Astrocyte (in vitro differentiated cells and primary cell): Measurements from ENCODE around the gene PDLIM5. TPM values are rescaled to one million over a fixed set of nuclear protein-coding genes. Genes with fewer than 3 reads are reported as not detected.

Experiments used
- DNase-seq: peaks from one replicate; pipeline ENCODE4 v3.0.0-alpha.2; 2010; ENCODE audit warnings: low read depth
- FAIRE-seq: peaks from 2 replicates; lab custom pipeline; 2011; peaks lifted over from hg19 to GRCh38; lab: Jason Lieb, UNC
- H2AFZ ChIP-seq: 2 replicates; pipeline ENCODE4 v1.6.0; 2012; ENCODE audit warnings: low read depth, low read length, inconsistent platforms
- H3K27ac ChIP-seq: 2 replicates; pipeline ENCODE4 v1.5.1; 2011; ENCODE audit warnings: low read depth, low read length, inconsistent platforms
- H3K27me3 ChIP-seq: 2 replicates; pipeline ENCODE4 v1.6.0; 2011; ENCODE audit warnings: low read length, inconsistent platforms; ENCODE audit not compliant: insufficient read depth
- H3K36me3 ChIP-seq: 2 replicates; pipeline ENCODE4 v1.5.1; 2011; ENCODE audit warnings: low read length, inconsistent platforms; ENCODE audit not compliant: insufficient read depth
- H3K4me1 ChIP-seq: 2 replicates; pipeline ENCODE4 v1.5.1; 2011; ENCODE audit warnings: low read length, inconsistent platforms; ENCODE audit not compliant: insufficient read depth
- H3K4me2 ChIP-seq: 2 replicates; pipeline ENCODE4 v1.6.0; 2012; ENCODE audit warnings: low read length, inconsistent platforms
- H3K4me3 ChIP-seq: 2 replicates; pipeline ENCODE4 v1.5.1; 2011; ENCODE audit warnings: low read depth, mild to moderate bottlenecking, low read length, inconsistent platforms; ENCODE audit not compliant: insufficient read depth
- H3K79me2 ChIP-seq: 2 replicates; pipeline ENCODE4 v1.6.0; 2012; ENCODE audit warnings: mild to moderate bottlenecking, low read length, inconsistent platforms; ENCODE audit not compliant: insufficient read depth
- H3K9ac ChIP-seq: 2 replicates; pipeline ENCODE4 v1.6.0; 2012; ENCODE audit warnings: mild to moderate bottlenecking, low read length, inconsistent platforms
- H3K9me3 ChIP-seq: 2 replicates; pipeline ENCODE4 v1.5.1; 2012; ENCODE audit warnings: low read depth, mild to moderate bottlenecking, low read length, inconsistent platforms; ENCODE audit not compliant: insufficient read depth
- H4K20me1 ChIP-seq: 2 replicates; pipeline ENCODE4 v1.6.0; 2012; ENCODE audit warnings: low read length, inconsistent platforms; ENCODE audit not compliant: insufficient read depth
- H3K27ac Mint-ChIP-seq: one replicate; pipeline ENCODE4 v1.8.0; 2021; ENCODE audit warnings: mild to moderate bottlenecking, mixed read lengths; ENCODE audit not compliant: unreplicated experiment
- H3K27me3 Mint-ChIP-seq: one replicate; pipeline ENCODE4 v1.8.0; 2021; ENCODE audit warnings: low read depth, mixed read lengths; ENCODE audit not compliant: unreplicated experiment
- H3K36me3 Mint-ChIP-seq: one replicate; pipeline ENCODE4 v1.8.0; 2021; ENCODE audit warnings: low read depth, mixed read lengths; ENCODE audit not compliant: unreplicated experiment
- H3K4me1 Mint-ChIP-seq: one replicate; pipeline ENCODE4 v1.8.0; 2021; ENCODE audit warnings: low read depth, mixed read lengths; ENCODE audit not compliant: unreplicated experiment
- H3K4me3 Mint-ChIP-seq: one replicate; pipeline ENCODE4 v1.8.0; 2021; ENCODE audit warnings: mild to moderate bottlenecking, moderate library complexity, mixed read lengths; ENCODE audit not compliant: unreplicated experiment
- H3K9me3 Mint-ChIP-seq: one replicate; pipeline ENCODE4 v1.8.0; 2021; ENCODE audit warnings: mild to moderate bottlenecking, mixed read lengths; ENCODE audit not compliant: unreplicated experiment
- CTCF ChIP-seq: IDR thresholded peaks from 2 replicates; pipeline ENCODE4 v1.5.1; 2011; ENCODE audit warnings: low read depth, mild to moderate bottlenecking, inconsistent platforms, low read length, moderate library complexity; ENCODE audit not compliant: insufficient read depth
- EZH2 ChIP-seq: IDR thresholded peaks from 2 replicates; pipeline ENCODE4 v1.6.1; 2012; ENCODE audit warnings: mild to moderate bottlenecking, low read length, inconsistent platforms; ENCODE audit not compliant: insufficient read depth
- total RNA-seq: library from RNA; stranded (reverse); gene quantifications from 2 replicates; pipeline ENCODE4 v1.2.1, GENCODE V29; 2021

Gene PDLIM5
- total RNA-seq, 1 donor from 2014 or later: 181 TPM

DNA sequence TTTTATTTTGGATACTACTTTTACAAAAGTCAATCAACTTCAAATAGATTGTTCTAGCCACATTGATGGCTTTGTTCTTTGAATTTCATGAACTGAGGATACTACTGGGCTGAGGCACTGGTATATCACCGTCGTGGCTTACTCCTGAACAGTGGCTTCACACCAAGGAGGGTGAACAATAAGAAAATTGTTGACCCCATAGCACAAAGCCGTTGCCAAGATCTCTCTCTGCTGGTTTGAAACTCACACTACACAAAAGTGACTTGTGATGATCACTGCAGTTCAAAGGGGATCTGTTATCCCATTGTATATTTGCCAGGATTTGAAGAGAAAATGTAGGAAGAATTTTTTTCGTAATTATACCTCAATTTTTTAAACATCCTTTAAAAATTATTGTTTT lies 119.6 kb downstream of the PDLIM5 start:
- Mint-ChIP-seq H3K27ac (no peak overlapping the region), H3K36me3 (peaks cover 2% of the 10 kb centered on the region), H3K27me3 (no peaks in the 10 kb centered on the region), H3K4me1 (peaks cover 13% of the 10 kb centered on the region), H3K4me3 (no peak overlapping the region), H3K9me3 (no peaks in the 10 kb centered on the region)
- Histone ChIP-seq H2AFZ (no peak overlapping the region), H3K27ac (no peak overlapping the region), H3K9ac (no peak overlapping the region), H3K36me3 (peaks cover 10% of the 10 kb centered on the region), H3K27me3 (no peaks in the 10 kb centered on the region), H3K4me2 (no peak overlapping the region), H4K20me1 (peaks cover 15% of the 10 kb centered on the region), H3K79me2 (peaks cover 85% of the 10 kb centered on the region), H3K4me3 (no peak overlapping the region), H3K9me3 (no peaks in the 10 kb centered on the region), H3K4me1 (peaks cover 19% of the 10 kb centered on the region)
- FAIRE-seq (no peak), DNase-seq (no peak)
- TF ChIP-seq EZH2 (no peak), CTCF (no peak)

DNA sequence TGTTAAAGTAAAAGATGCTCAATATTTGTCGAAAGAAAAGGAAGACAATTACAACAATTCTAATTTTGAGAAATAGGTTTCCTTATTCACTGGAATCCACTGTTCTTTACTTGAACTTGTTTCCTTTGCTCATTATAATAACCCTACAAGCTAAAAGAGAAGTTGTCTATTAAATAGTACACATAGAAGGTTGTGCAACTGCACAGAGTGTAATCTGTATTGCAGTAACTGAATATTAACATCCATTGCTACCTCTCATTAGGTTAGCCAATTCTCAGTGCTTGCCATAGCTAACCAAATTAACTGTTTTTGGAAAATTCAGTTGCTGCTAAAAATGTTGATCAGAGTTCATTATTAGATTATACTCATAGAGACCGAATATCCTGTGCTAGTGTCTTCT lies 120.0 kb downstream of the PDLIM5 start:
- Histone ChIP-seq H3K79me2 (peaks cover 84% of the 10 kb centered on the region), H3K9ac (no peak overlapping the region), H3K4me1 (peaks cover 21% of the 10 kb centered on the region), H4K20me1 (peaks cover 15% of the 10 kb centered on the region), H3K36me3 (peaks cover 10% of the 10 kb centered on the region), H2AFZ (no peak overlapping the region), H3K27ac (no peak overlapping the region), H3K4me2 (no peak overlapping the region), H3K9me3 (no peaks in the 10 kb centered on the region), H3K4me3 (no peak overlapping the region), H3K27me3 (no peaks in the 10 kb centered on the region)
- Mint-ChIP-seq H3K4me1 (peaks cover 14% of the 10 kb centered on the region), H3K27me3 (no peaks in the 10 kb centered on the region), H3K36me3 (peaks cover 2% of the 10 kb centered on the region), H3K9me3 (no peaks in the 10 kb centered on the region), H3K4me3 (no peak overlapping the region), H3K27ac (no peak overlapping the region)
- DNase-seq (no peak), FAIRE-seq (no peak)
- TF ChIP-seq CTCF (no peak), EZH2 (no peak)

GRCh38 chr4:94574050-94574449 lies 122.3 kb downstream of the PDLIM5 start:
- Mint-ChIP-seq H3K4me1 (peaks cover 14% of the 10 kb centered on the region), H3K27me3 (no peaks in the 10 kb centered on the region), H3K36me3 (peaks cover 2% of the 10 kb centered on the region), H3K9me3 (no peaks in the 10 kb centered on the region), H3K27ac (no peak overlapping the region), H3K4me3 (no peak overlapping the region)
- Histone ChIP-seq H3K4me1 (peaks cover 36% of the 10 kb centered on the region), H3K4me2 (no peak overlapping the region), H3K27ac (no peak overlapping the region), H3K36me3 (peaks cover 10% of the 10 kb centered on the region), H3K27me3 (no peaks in the 10 kb centered on the region), H3K9me3 (no peaks in the 10 kb centered on the region), H4K20me1 (peaks cover 12% of the 10 kb centered on the region), H3K79me2 (peaks cover 69% of the 10 kb centered on the region), H3K4me3 (no peak overlapping the region), H3K9ac (no peak overlapping the region), H2AFZ (no peak overlapping the region)
- DNase-seq: no peak
- no peak for TF ChIP-seq EZH2
- no peak for TF ChIP-seq CTCF
- FAIRE-seq: no peak
